Small intestine (tissue), 7 donors: ENCODE measurements around the gene SLC38A3. TPM values are rescaled to one million over a fixed set of nuclear protein-coding genes. Genes with fewer than 3 reads are reported as not detected.

Source experiments
- DNase-seq, 2 donors: peaks; one replicate each; pipeline versions ENCODE4 v3.0.0 to v3.0.0-alpha.2; 2013
- FAIRE-seq: peaks from 2 replicates; lab custom pipeline; 2012; peaks lifted over from hg19 to GRCh38; lab: Jason Lieb, UNC
- H3K27ac ChIP-seq, 3 donors: one replicate each; pipeline ENCODE4 v1.5.1; 2013; ENCODE audit warnings: low read length in 2 of 3, mild to moderate bottlenecking in 2 of 3, control low read depth in 1 of 3, inconsistent platforms in 1 of 3, low read depth in 1 of 3, moderate library complexity in 1 of 3
- H3K27me3 ChIP-seq, 3 donors: one replicate each; pipeline ENCODE4 v1.6.1; 2013; ENCODE audit warnings: low read length in 3 of 3, inconsistent platforms in 1 of 3; ENCODE audit not compliant: control insufficient read depth in 3 of 3, insufficient read depth in 3 of 3
- H3K36me3 ChIP-seq, 3 donors: one replicate each; pipeline ENCODE4 v1.6.1; 2013; ENCODE audit warnings: low read length in 3 of 3, inconsistent platforms in 1 of 3, low read depth in 1 of 3, mild to moderate bottlenecking in 1 of 3, moderate library complexity in 1 of 3; ENCODE audit not compliant: control insufficient read depth in 3 of 3, insufficient read depth in 2 of 3
- H3K4me1 ChIP-seq, 3 donors: one replicate each; pipeline ENCODE4 v1.6.1; 2013; ENCODE audit warnings: low read length in 2 of 3, inconsistent platforms in 1 of 3, low read depth in 1 of 3, mild to moderate bottlenecking in 1 of 3, moderate library complexity in 1 of 3; ENCODE audit not compliant: control insufficient read depth in 3 of 3, insufficient read depth in 2 of 3
- H3K4me3 ChIP-seq, 3 donors: one replicate each; pipeline ENCODE4 v1.5.1; 2013; ENCODE audit warnings: low read length in 3 of 3, control low read depth in 1 of 3, inconsistent platforms in 1 of 3, low read depth in 1 of 3, mild to moderate bottlenecking in 1 of 3, moderate library complexity in 1 of 3
- H3K9me3 ChIP-seq, 2 donors: one replicate each; pipeline ENCODE4 v1.6.1; 2013; ENCODE audit warnings: low read depth in 1 of 2, low read length in 1 of 2; ENCODE audit not compliant: control insufficient read depth in 2 of 2, insufficient read depth in 1 of 2
- WGBS, 3 donors: extraction: QIAGEN DNeasy Blood & Tissue Kit; methylation state at CpG; one replicate each; pipeline ENCODE4 v1.1.7; 2013; 5-methylcytosine and 5-hydroxymethylcytosine counted together
- polyA plus RNA-seq, 4 donors: library from polyadenylated mRNA; stranded (reverse) in 3 of 4; unstranded in 1 of 4; fragments of 200-250 nt in 3 of 4; fragments of 120-200 nt in 1 of 4; gene quantifications; one replicate each; pipeline versions ENCODE4 v1.2.1 to v1.2.3, GENCODE V29; 2013
- donor health status: healthy with polysubstance abuse.
- donor health status: control.
- donor health status: control.
- donor health status: Bipolar disorder and iron deficiency.
- donor health status: healthy.

SLC38A3 gene
- polyA plus RNA-seq, 4 donors: 2.1 to 2.4 TPM; not detected in 2

DNA sequence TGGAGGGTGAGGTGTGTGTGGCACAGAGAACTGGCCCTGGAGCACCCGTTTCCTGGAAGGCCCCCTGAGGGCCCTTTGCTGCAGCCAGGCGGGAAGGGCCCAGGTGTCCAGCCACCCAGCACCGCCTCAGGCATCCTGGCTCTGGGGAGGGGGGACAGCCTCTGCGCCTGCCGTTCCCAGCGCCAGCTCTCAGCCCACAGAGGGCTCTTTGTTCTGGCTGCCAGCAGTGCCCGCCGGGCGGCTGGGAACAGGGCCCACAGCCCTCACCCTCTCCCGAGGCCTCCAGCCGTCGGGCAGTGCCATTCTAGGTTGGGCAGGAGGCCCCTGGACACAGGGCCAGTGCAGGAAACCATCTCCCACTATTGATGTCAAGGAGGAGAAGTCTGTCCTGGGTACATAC is 8.3 kb downstream of the SLC38A3 start:
- H3K27ac ChIP-seq: no peak overlapping the region
- no peak overlapping the region for H3K4me3 ChIP-seq
- H3K36me3 ChIP-seq: no peaks in the 10 kb centered on the region
- WGBS, 3 donors: 22 to 55% (median 41%) methylated on average over 9 to 12 of the region's 12 CpGs
- H3K9me3 ChIP-seq: no peaks in the 10 kb centered on the region
- no peaks in the 10 kb centered on the region for H3K27me3 ChIP-seq
- FAIRE-seq: no peak
- DNase-seq: no peak
- peaks cover 2 to 27% (median 6%) of the 10 kb centered on the region in 3 donors for H3K4me1 ChIP-seq

DNA sequence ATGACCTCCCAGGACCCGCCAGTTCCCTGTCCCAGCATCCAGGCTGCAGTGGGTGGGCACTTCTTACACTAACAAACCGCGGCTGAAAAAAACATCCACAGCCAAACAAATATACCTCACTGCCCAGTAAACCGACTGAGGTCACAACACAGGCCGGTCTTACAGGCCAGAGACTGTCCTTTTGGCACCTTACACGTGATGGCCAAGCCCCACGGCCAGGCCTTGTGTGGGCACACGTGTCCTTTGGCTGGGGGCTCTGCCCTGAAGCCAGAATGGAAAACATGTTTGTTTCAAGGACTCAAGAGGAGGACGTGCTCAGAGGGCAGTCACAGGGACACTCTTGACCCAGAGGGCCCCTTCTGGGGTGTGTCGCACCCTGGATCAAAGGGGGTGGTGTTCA is 9.8 kb downstream of the SLC38A3 start:
- DNase-seq: no peak
- H3K4me1 ChIP-seq: peaks cover 2 to 26% (median 6%) of the 10 kb centered on the region in 3 donors

DNA sequence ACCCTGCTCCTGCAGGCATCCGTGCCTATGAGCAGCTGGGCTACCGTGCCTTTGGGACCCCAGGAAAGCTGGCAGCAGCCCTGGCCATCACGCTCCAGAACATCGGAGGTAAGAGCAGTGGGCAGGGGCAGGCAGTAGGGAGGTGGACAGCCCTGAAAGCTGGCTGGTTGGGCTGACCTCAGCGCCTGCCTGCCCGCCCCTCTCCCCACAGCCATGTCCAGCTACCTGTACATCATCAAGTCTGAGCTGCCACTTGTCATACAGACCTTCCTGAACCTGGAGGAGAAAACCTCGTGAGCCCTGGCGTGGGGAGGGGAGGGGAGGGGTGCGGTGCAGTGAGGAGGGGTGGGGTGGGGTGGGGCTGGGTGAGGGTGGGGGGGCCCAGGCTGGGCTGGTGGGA is 10.5 kb downstream of the SLC38A3 start:
- Histone ChIP-seq H3K4me3 (no peak overlapping the region), H3K36me3 (peaks cover 0 to 4% (median 0%) of the 10 kb centered on the region in 3 donors), H3K27ac (no peak overlapping the region), H3K9me3 (no peaks in the 10 kb centered on the region), H3K4me1 (peaks cover 2 to 26% (median 6%) of the 10 kb centered on the region in 3 donors), H3K27me3 (no peaks in the 10 kb centered on the region)
- FAIRE-seq (no peak), DNase-seq (no peak)
- 76 to 87% (median 80%) methylated on average over 8 to 9 of the region's 9 CpGs for WGBS, 3 donors

More for the DNA sequence above, 9.8 kb downstream of the SLC38A3 start:
- WGBS, 3 donors: 78 to 85% (median 81%) methylated on average over 10 of the region's 10 CpGs
- H3K9me3 ChIP-seq: no peaks in the 10 kb centered on the region
- no peak overlapping the region for H3K4me3 ChIP-seq
- H3K27me3 ChIP-seq: no peaks in the 10 kb centered on the region
- no peak for FAIRE-seq
- no peaks in the 10 kb centered on the region for H3K36me3 ChIP-seq
- H3K27ac ChIP-seq: no peak overlapping the region

DNA sequence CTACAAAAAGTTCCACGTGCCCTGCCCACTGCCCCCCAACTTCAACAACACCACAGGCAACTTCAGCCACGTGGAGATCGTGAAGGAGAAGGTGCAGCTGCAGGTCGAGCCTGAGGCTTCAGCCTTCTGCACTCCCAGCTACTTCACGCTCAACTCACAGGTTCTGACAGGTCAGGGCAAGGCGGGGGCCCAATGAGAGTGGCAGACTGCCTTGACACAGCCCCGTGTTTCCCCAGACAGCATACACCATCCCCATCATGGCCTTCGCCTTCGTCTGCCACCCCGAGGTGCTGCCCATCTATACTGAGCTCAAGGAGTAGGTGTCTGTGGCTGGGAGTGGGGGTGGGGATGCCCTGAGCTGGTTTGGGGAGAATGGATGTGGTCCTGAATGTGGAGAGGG is 12.6 kb downstream of the SLC38A3 start:
- FAIRE-seq: no peak
- WGBS, 3 donors: 77 to 82% (median 81%) methylated on average over 10 of the region's 10 CpGs

DNA sequence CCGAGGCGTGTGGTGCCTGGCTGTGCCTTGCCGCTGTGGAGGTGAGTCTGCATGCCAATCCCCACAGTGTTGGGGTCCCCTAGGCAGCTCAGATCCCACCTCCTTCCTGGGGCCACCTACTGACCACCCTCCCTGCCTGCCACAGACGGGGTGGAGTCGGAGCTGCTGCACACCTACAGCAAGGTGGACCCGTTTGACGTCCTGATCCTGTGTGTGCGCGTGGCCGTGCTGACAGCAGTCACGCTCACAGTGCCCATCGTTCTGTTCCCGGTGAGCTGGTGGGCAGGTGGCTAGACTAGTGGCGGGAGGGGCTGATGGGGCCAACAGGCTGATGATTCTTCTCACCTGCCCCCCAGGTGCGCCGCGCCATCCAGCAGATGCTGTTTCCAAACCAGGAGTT is 13.4 kb downstream of the SLC38A3 start:
- Histone ChIP-seq H3K36me3 (peaks cover 0 to 5% (median 0%) of the 10 kb centered on the region in 3 donors), H3K4me3 (no peak overlapping the region), H3K27me3 (no peaks in the 10 kb centered on the region), H3K4me1 (peaks cover 0 to 23% (median 0%) of the 10 kb centered on the region in 3 donors), H3K9me3 (no peaks in the 10 kb centered on the region), H3K27ac (no peak overlapping the region)
- FAIRE-seq: no peak
- 93 to 95% (median 94%) methylated on average over 17 of the region's 17 CpGs for WGBS, 3 donors
- DNase-seq: no peak

More for the DNA sequence above, 12.6 kb downstream of the SLC38A3 start:
- H3K27ac ChIP-seq: no peak overlapping the region
- no peak for DNase-seq
- peaks cover 0 to 23% (median 0%) of the 10 kb centered on the region in 3 donors for H3K4me1 ChIP-seq
- no peaks in the 10 kb centered on the region for H3K27me3 ChIP-seq
- H3K36me3 ChIP-seq: peaks cover 0 to 5% (median 0%) of the 10 kb centered on the region in 3 donors
- H3K9me3 ChIP-seq: no peaks in the 10 kb centered on the region
- no peak overlapping the region for H3K4me3 ChIP-seq

DNA sequence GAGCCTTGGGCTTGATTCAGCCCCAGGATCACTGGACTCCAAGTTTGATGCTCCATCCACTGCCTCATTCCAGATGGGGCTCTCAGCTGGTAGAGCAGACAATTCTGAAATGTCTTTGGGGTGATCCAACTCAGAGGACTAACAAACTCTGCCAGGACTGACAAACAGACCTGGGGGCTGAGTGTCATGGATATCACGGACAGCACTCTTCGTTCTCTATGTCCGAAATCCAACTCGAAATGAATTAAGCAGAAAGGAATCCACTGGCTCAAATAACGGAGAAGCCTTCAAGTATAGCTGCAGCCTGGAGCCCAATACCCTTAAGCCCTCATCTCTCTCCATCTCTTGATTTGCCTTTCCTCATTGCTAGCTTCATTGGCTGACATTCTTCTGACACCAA is 14.2 kb downstream of the SLC38A3 start:
- Histone ChIP-seq H3K36me3 (peaks cover 0 to 5% (median 0%) of the 10 kb centered on the region in 3 donors), H3K4me3 (no peak overlapping the region), H3K9me3 (no peaks in the 10 kb centered on the region), H3K27ac (no peak overlapping the region), H3K4me1 (peaks cover 0 to 23% (median 0%) of the 10 kb centered on the region in 3 donors), H3K27me3 (no peaks in the 10 kb centered on the region)
- 87 to 91% (median 90%) methylated on average over 5 of the region's 5 CpGs for WGBS, 3 donors
- no peak for DNase-seq
- no peak for FAIRE-seq

DNA sequence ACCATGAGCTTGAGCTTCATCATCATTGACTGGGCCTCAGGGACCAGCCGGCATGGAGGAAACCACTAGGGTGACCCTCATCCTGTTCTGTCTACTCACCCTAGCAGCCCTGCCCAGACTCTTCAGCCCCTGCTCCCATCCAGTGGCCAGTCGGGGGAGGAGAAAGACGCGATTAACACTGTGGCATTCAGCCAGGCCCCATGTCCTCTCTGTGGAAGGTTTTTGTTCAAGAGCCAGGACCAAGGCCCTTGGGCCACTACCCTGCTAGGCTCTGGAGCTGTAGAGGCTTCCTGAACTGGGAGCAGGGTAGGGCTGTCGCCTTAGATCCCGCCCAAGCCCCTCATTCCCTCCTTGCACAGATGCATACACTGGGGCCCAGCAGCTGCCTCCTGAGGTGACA is 15.0 kb downstream of the SLC38A3 start:
- DNase-seq (no peak), FAIRE-seq (no peak)
- no peak overlapping the region for H3K27ac ChIP-seq
- 78 to 88% (median 78%) methylated on average over 6 of the region's 6 CpGs for WGBS, 3 donors
- H3K27me3 ChIP-seq: peaks cover 0 to 4% (median 0%) of the 10 kb centered on the region in 3 donors
- H3K36me3 ChIP-seq: peaks cover 0 to 5% (median 0%) of the 10 kb centered on the region in 3 donors
- H3K9me3 ChIP-seq: no peaks in the 10 kb centered on the region
- peaks cover 0 to 23% (median 0%) of the 10 kb centered on the region in 3 donors for H3K4me1 ChIP-seq
- no peak overlapping the region for H3K4me3 ChIP-seq

DNA sequence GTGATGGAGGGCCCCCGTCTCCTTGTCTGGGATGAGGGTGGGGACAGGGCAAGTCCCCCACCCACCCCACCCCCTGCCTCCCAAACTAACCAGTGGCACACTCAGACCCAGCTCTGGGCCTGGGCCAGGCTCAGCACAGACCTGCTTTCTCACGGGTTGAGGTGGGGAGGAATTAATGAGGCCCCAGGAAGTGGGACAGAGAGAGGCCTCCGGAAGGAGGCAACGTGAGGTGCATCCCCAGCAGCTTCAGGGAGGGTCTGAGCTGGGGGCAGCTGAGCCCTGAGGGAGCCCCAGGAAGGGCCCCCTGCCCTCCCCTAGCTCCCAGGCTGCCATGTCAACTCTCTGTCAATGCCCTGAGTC is 16.0 kb downstream of the SLC38A3 start:
- Histone ChIP-seq H3K27ac (no peak overlapping the region), H3K4me3 (no peak overlapping the region), H3K27me3 (peaks cover 0 to 11% (median 0%) of the 10 kb centered on the region in 3 donors), H3K4me1 (peaks cover 0 to 23% (median 0%) of the 10 kb centered on the region in 3 donors), H3K9me3 (no peaks in the 10 kb centered on the region), H3K36me3 (peaks cover 0 to 5% (median 0%) of the 10 kb centered on the region in 3 donors)
- FAIRE-seq: no peak
- DNase-seq: no peak
- 57 to 74% (median 70%) methylated on average over 4 of the region's 4 CpGs for WGBS, 3 donors
